GM10847 (cell line): ENCODE data around the gene IRF4.

ENCODE experiments used
- POLR2A ChIP-seq: IDR thresholded peaks from 2 replicates; pipeline ENCODE4 v1.6.1; 2011; ENCODE audit not compliant: insufficient read length; ENCODE audit errors: extremely low read depth

IRF4 gene

GRCh38 chr6:391559-392440, at the start of gene IRF4:
TSS of gene IRF4 (plus strand) at chr6:391752. CDS start at chr6:393153, 1,401 bp downstream.
- peak; percentile 100 for TF ChIP-seq POLR2A

DNA sequence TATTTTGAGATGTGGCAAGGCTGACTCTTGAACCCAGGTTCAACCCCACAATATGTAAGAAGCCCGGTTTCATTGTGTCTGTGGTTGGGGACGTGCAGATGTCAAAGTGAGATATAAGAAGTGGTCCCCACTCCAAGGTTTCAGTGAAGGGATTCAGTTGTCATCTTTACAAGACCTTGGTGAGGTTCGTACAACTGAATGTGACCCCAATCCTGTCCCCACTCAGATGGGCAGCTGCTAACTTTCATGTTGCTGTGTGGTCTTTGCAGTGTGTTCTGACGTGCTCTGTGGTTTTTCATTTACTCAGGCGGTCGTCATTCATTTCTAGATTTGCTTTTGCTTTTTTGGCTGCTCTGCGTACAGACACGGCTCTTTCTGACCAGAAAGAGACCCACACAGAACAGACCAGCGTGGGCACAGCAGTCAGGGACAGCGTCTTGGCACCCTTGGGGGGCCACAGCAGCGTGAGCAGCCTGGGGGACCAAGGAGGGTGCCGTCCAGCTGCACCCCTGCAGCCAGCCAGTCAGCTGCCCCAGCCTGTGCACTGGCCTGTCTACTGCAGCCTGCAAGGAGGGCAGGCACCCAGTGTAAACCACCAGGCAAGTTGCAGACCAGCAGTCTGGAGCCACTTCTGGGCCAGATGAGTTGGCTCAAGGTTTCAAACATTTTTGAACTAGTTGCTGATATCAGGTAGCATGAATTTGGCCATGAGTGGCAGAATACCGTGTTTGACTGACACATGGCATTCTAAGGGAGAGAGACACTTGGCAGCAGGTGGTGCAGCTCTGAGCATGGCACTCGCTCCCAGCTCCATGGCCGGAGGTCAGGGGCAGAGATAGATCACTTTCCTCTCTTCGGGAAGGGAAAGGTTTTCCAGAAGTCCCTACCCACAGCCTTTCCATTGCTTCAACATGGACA, 49.4 kb upstream of the IRF4 start:
- TF ChIP-seq POLR2A: no peak

GRCh38 chr6:342832-343179, 48.7 kb upstream of the IRF4 start:
- TF ChIP-seq POLR2A: no peak

GRCh38 chr6:343226-343935, 48.2 kb upstream of the IRF4 start:
- TF ChIP-seq POLR2A: no peak

- TF ChIP-seq POLR2A: no peak
Measured at GRCh38 chr6:343960-344815, 47.4 kb upstream of the IRF4 start.

DNA sequence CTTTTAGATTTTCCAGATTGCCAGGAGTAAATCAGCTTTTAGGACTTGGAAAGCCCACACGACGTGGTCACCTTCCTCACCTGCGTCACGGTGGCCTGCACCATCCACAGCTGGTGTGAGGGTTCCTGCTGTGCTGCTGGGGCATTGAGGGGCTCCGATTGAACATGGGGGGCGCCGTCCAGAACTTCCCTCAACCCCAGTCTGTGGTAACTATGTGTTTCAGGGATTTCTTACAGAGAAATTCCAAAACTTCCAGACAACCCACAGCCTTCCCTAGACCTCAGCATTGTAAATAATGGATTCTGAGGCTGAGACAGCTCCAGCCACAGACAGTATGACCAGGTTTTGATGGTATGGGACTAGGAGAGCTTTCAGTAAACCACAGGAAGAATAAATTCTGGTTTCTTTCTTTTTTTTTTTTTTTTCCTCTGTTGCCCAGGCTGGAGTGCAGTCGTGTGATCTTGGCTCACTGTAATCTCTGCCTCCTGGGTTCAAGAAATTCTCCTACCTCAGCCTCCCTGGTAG, 46.7 kb upstream of the IRF4 start:
- TF ChIP-seq POLR2A: no peak

GRCh38 chr6:345747-346385, 45.7 kb upstream of the IRF4 start:
- no peak for TF ChIP-seq POLR2A

DNA sequence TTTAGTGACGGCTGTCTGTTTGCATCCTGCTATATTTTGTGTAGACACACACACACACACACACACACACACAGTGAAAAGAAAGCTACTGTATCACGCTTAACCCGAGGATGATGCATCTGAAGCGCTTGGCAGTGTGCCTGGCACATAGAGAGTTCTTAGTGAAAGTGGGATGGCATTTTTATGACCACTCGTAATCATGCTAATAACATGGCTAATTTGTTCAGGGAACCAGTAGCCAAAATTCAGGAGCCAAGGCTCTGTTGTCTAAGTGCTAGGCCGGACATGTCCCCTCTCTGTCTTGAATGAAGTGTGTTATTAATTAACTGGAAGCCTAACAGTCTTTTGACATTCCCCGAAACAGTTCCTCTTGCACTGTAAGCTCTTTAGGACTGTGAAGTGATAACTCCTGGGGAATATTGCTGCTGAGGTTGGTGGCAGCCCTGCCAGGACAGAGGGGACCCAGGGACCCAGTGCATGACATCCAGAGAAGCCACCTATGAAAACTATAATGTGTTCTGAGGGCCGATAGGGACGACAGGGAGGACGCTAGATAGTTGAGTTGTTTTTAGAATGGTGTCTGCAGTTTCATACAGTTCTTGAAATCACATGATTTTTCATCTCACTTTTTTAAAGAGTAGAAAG, 45.0 kb upstream of the IRF4 start:
- no peak for TF ChIP-seq POLR2A

GRCh38 chr6:347232-347631, 44.3 kb upstream of the IRF4 start:
- TF ChIP-seq POLR2A: no peak

DNA sequence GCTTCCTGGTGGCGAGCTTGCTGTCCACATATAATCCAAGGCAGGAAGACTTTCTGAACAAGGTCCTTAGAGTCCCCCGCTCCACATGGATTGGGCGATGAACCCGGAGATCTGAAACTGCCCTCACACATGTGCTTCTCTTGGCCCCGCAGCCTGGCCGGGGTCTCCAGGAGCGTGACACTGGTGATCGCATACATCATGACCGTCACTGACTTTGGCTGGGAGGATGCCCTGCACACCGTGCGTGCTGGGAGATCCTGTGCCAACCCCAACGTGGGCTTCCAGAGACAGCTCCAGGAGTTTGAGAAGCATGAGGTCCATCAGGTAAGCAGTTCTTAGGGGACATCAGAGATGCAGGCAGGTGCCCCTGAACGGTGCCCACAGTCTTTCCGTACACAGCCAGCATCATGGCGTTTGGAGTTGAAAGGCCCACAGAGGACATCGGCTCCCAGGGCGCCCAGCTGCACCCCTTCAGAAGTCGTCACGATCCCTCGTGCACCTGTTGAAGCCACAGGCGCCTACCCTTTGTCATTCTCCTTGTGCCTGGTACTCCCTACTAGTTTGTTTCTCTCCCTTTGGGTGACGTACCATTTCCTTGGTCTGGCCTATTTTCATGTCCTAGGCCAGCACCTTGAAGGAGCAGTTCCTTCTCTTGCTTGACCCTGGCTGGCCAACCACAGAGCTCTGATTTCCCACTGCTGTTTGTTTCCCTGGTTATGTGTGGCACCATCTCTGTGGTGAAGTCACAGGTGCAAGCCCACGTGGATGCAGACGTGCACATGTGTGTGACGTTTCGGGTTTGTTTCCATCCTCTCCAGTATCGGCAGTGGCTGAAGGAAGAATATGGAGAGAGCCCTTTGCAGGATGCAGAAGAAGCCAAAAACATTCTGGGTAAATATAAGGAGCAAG, 43.3 kb upstream of the IRF4 start:
- no peak for TF ChIP-seq POLR2A

- TF ChIP-seq POLR2A: no peak
Measured at GRCh38 chr6:348860-349396, 42.6 kb upstream of the IRF4 start.

GRCh38 chr6:349491-349921, 42.0 kb upstream of the IRF4 start:
- TF ChIP-seq POLR2A: no peak
